Vagina (tissue), 2 donors: ENCODE measurements around the gene TAC4. TPM values are rescaled to one million over a fixed set of nuclear protein-coding genes. Genes with fewer than 3 reads are reported as not detected.
A peak's percentile ranks its signal among the peaks of the same experiment; 100 is the strongest.

Experiments
- DNase-seq, 2 donors: peaks; one replicate each; pipeline ENCODE4 v3.0.0-alpha.2; 2017; ENCODE audit errors: extremely low spot score in 2 of 2
- H3K27ac ChIP-seq: fragments of 200-600 bp; sonication (generic); one replicate; pipeline ENCODE4 v1.5.1; 2019
- H3K27me3 ChIP-seq: fragments of 200-600 bp; sonication (generic); one replicate; pipeline ENCODE4 v1.5.1; 2019
- H3K36me3 ChIP-seq, 2 donors: fragments of 200-600 bp; sonication (generic); one replicate each; pipeline ENCODE4 v1.5.1; 2017 to 2019
- H3K4me1 ChIP-seq: fragments of 200-600 bp; sonication (generic); one replicate; pipeline ENCODE4 v1.5.1; 2019
- H3K4me3 ChIP-seq, 2 donors: fragments of 200-600 bp; sonication (generic); 1 replicate in 1 of 2; 2 replicates in 1 of 2; pipeline ENCODE4 v1.5.1; 2016 to 2019
- H3K9me3 ChIP-seq: fragments of 200-600 bp; sonication (generic); one replicate; pipeline ENCODE4 v1.5.1; 2019
- POLR2A ChIP-seq, 2 donors: fragments of 450-650 bp; IDR thresholded peaks; one replicate each; pipeline ENCODE4 v1.6.1; 2017; ENCODE audit warnings: antibody characterized with exemption in 2 of 2, mild to moderate bottlenecking in 2 of 2, moderate library complexity in 2 of 2
- POLR2AphosphoS5 ChIP-seq, 2 donors: sonication (generic); formaldehyde crosslinking; IDR thresholded peaks; one replicate each; pipeline ENCODE4 v1.9.0; 2017; ENCODE audit warnings: antibody characterized with exemption in 2 of 2, mild to moderate bottlenecking in 2 of 2, low read depth in 1 of 2; ENCODE audit not compliant: insufficient read depth in 1 of 2
- intact Hi-C: fragments of 100-400 bp; cut with DNase I; formaldehyde crosslinking; loops from one replicate; pipeline ENCODE4 v1.15.1; 2023
- total RNA-seq: library from RNA; depleted of rRNA; stranded (reverse); fragments of >200 nt; gene quantifications from one replicate; pipeline ENCODE4 v1.2.3, GENCODE V29; 2016
- TF ChIP-seq, protein P1 (sequence below), 3 experiments: fragments of 450-650 bp in 2 of 3; fragments of 200-600 bp in 1 of 3; sonication (generic) in 1 of 3; IDR thresholded peaks; one replicate each; pipeline ENCODE4 v1.5.1; 2017 to 2019; ENCODE audit warnings: antibody characterized with exemption in 3 of 3, mild to moderate bottlenecking in 2 of 3, moderate library complexity in 2 of 3

The TAC4 gene
- total RNA-seq, 1 donor from 2014 or later, result not detected

DNA sequence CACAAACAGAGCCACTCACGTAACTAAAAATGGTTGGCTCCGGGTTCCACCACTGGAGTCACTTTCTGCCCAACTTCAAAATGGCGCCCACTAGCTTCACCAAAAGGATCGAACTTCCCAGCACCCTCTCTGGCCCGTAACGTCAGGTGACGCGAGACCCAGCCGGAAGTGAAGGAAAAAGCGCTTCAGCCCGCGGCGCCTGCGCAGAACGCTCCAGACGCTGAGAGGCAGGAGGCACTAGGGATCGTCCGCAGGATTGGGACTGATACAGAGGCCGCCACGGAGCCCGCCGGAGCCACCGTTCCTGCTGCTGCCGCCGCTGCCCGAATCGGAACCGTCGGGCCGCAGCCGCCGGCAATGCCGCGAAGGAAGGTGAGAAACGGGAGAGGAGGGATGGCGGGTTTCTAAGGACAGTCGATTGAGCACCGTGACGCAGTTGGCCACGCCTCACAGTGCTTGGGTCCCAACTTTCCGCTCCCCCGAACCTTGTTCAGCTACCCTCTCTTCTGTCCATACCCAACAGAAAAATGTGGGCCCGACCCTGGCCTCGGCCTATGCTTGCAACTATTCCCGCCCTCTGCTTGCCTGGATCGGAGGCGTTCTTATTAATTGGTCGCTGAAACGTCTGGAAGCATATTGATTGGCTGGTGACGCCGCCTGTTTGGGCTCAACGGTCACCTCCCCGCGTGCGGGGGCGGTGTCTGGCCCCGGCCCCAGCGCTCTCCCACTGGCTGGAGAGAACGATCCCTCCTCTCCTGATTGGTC lies 59.2 kb downstream of the TAC4 start, which contains the start of gene KAT7:
TSS of gene KAT7 (plus strand) at position 204 of the 765 bp plus-strand sequence. CDS start at position 358, 154 bp downstream.
- H3K4me3 ChIP-seq, result peak within 1 kb of the TSS; percentile 86 to 98
- TF ChIP-seq POLR2A (IDR thresholded peaks at IDR 0.05) (peak in 1 of 2 donors; percentile 79), POLR2AphosphoS5 (IDR thresholded peaks at IDR 0.05; ENCODE audit: insufficient read depth in 1 of 2, low read depth in 1 of 2) (peak; percentile 93 to 99)
- TF ChIP-seq, protein P1, sequence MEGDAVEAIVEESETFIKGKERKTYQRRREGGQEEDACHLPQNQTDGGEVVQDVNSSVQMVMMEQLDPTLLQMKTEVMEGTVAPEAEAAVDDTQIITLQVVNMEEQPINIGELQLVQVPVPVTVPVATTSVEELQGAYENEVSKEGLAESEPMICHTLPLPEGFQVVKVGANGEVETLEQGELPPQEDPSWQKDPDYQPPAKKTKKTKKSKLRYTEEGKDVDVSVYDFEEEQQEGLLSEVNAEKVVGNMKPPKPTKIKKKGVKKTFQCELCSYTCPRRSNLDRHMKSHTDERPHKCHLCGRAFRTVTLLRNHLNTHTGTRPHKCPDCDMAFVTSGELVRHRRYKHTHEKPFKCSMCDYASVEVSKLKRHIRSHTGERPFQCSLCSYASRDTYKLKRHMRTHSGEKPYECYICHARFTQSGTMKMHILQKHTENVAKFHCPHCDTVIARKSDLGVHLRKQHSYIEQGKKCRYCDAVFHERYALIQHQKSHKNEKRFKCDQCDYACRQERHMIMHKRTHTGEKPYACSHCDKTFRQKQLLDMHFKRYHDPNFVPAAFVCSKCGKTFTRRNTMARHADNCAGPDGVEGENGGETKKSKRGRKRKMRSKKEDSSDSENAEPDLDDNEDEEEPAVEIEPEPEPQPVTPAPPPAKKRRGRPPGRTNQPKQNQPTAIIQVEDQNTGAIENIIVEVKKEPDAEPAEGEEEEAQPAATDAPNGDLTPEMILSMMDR (IDR thresholded peaks at IDR 0.05), result peak in 2 of 3 experiments; percentile 11 to 22
- intact Hi-C loops, result no loop called here
- no peaks in the 10 kb centered on the region for H3K9me3 ChIP-seq
- DNase-seq, result peak; percentile 99 to 100
- H3K27ac ChIP-seq, result peak within 1 kb of the TSS; percentile 100
- H3K36me3 ChIP-seq, result peaks cover 0 to 28% of the 10 kb centered on the region in 2 donors
- H3K4me1 ChIP-seq, result peaks cover 53% of the 10 kb centered on the region
- no peaks in the 10 kb centered on the region for H3K27me3 ChIP-seq

Other genes with a start within 250 kb of the TAC4 start
- gene SPOP, start 170.0 kb downstream of the TAC4 start, total RNA-seq, result 87.2 TPM
- gene SLC35B1, start 140.1 kb downstream of the TAC4 start, total RNA-seq, result 42.0 TPM
- 15.7 TPM for gene FAM117A, start 83.9 kb downstream of the TAC4 start, total RNA-seq
- gene KAT7, start 59.4 kb downstream of the TAC4 start, total RNA-seq, result 36.1 TPM
- gene DLX4, start 121.1 kb upstream of the TAC4 start, total RNA-seq, result 1.2 TPM
- gene DLX3, start 147.2 kb upstream of the TAC4 start, total RNA-seq, result 1.7 TPM
- 50.8 TPM for gene ITGA3, start 208.0 kb upstream of the TAC4 start, total RNA-seq
- gene PDK2, start 247.3 kb upstream of the TAC4 start, total RNA-seq, result 44.4 TPM